ENCODE results near the gene MIER1. TPM values are rescaled to one million over a fixed set of nuclear protein-coding genes. Genes with fewer than 3 reads are reported as not detected.
"Not testable (repeated sequence)": the region's sequence is repeated elsewhere in the genome, so short reads cannot be mapped to it uniquely, and the experiment has no call there.

Gene MIER1
- total and polyA plus RNA-seq, 2 donors: 26.7 to 42.7 TPM

DNA sequence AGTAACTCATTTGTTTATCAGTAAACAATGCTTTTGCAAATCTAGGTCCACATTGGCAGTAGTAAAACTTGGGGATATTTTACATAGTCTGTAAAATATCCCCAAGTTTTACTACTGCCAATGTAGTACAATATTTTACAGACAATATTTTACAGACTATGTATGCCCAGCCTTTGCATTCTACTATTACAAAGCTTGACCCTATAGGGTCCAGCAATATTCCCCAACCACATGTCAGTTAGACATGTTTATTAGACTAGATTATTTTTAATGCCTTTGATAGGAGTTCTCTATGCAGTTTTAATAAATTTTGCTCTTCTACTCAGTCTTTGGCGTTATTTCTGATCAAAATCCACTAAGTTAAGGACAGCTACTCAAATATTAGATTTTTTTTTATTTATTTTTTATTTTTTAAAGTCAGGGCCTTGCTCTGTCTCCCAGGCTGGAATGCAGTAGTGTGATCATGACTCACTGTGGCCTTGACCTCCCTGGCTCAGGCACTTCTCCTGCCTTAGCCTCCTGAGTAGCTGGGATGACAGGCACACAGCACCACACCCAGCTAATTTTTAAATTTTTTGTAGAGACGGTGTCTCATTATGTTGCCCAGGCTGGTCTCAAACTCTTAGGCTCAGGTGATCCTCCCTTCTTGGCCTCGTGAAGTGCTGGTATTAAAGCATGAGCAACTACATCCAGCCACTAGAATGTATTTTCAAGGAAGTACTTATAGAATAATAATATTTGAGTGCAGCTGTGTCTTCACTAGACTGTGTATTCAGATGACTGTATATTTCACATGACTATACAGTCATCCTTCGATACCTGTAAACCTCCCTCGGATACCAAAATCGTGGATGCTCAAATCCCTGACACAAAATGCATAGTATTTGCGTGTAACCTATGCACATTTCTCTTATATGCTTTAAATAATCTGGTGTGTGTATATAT lies 19.8 kb downstream of the MIER1 start:
- WGBS: 98% methylated on average over 7 of the region's 7 CpGs
- Histone ChIP-seq H3K36me3 (ENCODE audit: control insufficient read depth in 2 of 2, insufficient read depth in 2 of 2, low read length in 1 of 2) (peaks cover 13 to 64% of the 10 kb centered on the region in 2 donors), H3K4me1 (ENCODE audit: control insufficient read depth in 2 of 2, insufficient read depth in 2 of 2, low read length in 2 of 2) (no peaks in the 10 kb centered on the region), H3K27me3 (ENCODE audit: control insufficient read depth in 2 of 2, insufficient read depth in 1 of 2, low read length in 1 of 2) (no peaks in the 10 kb centered on the region), H3K9me3 (ENCODE audit: control insufficient read depth in 2 of 2, insufficient read depth in 1 of 2, low read length in 1 of 2) (no peaks in the 10 kb centered on the region), H3K4me3 (ENCODE audit: low read length in 2 of 2) (no peak overlapping the region), H3K27ac (ENCODE audit: low read depth in 1 of 2, low read length in 1 of 2) (no peak overlapping the region)
- DNase-seq (ENCODE audit: low read depth in 6 of 9, low spot score in 9 of 9): no peak

DNA sequence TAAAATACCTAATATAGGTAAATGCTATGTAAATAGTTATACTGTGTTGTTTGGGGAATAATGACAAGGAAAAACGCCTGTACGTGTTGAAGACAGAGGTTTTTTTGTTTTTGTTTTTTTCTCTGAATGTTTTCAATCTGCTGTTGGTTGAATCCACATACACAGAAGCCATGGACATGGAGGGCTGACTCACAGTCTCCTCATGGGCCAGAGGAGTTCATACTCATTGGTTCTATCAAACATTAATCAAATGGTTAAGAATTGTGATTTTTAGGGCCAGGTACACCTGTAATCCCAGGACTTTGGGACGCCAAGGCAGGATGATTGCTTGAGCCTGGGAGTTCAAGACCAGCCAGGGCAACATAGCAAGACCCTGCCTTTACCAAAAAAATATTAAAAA lies 20.5 kb downstream of the MIER1 start:
- no peaks in the 10 kb centered on the region for H3K4me1 ChIP-seq (ENCODE audit: control insufficient read depth in 2 of 2, insufficient read depth in 2 of 2, low read length in 2 of 2)
- DNase-seq (ENCODE audit: low read depth in 6 of 9, low spot score in 9 of 9): no peak
- H3K9me3 ChIP-seq (ENCODE audit: control insufficient read depth in 2 of 2, insufficient read depth in 1 of 2, low read length in 1 of 2): no peaks in the 10 kb centered on the region
- H3K36me3 ChIP-seq (ENCODE audit: control insufficient read depth in 2 of 2, insufficient read depth in 2 of 2, low read length in 1 of 2): peaks cover 13 to 61% of the 10 kb centered on the region in 2 donors
- no peak overlapping the region for H3K4me3 ChIP-seq (ENCODE audit: low read length in 2 of 2)
- 98% methylated on average over 3 of the region's 3 CpGs for WGBS
- H3K27ac ChIP-seq (ENCODE audit: low read depth in 1 of 2, low read length in 1 of 2): no peak overlapping the region
- no peaks in the 10 kb centered on the region for H3K27me3 ChIP-seq (ENCODE audit: control insufficient read depth in 2 of 2, insufficient read depth in 1 of 2, low read length in 1 of 2)

DNA sequence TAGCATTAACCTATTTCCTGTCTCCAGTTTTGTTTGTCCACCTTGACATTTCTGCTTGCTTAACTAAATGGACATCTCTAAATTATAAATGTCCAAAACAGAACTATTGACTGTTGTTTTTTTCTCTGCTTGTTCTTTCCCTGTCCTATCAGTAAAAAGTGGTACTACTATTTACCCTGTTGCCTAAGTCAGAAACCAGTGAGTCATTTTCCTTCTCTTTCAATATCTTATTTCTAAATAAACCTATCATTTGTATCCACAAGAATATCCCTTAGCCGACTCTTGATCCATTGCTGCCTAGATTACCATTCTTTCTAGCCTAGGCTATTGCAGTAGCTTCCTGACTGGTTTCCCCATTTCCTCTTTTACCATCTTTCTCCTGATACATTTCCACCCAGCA lies 22.5 kb downstream of the MIER1 start:
- Histone ChIP-seq H3K4me1 (ENCODE audit: control insufficient read depth in 2 of 2, insufficient read depth in 2 of 2, low read length in 2 of 2) (no peaks in the 10 kb centered on the region), H3K4me3 (ENCODE audit: low read length in 2 of 2) (no peak overlapping the region)

DNA sequence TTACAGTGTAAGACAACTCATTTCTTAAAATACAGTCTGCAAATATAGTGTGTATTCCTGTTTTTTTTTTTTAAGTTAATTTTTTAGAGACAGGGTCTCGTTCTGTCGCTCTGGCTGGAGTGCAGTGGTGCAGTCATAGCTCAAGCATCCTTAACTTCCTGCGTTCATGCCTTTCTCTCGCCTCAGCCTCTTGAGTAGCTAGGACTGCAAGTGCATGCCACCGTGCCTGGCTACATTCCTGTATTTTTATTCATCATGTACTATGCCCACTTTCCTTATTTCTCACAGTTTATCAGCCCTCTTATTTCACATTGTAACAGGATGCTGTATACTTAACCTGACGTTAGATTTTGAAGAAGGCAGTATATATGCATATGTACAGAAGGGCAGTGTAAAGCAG lies 26.7 kb downstream of the MIER1 start:
- no peak overlapping the region for H3K4me3 ChIP-seq (ENCODE audit: low read length in 2 of 2)
- 98% methylated on average over 6 of the region's 6 CpGs for WGBS
- H3K4me1 ChIP-seq (ENCODE audit: control insufficient read depth in 2 of 2, insufficient read depth in 2 of 2, low read length in 2 of 2): no peaks in the 10 kb centered on the region
- no peak for DNase-seq (ENCODE audit: low read depth in 6 of 9, low spot score in 9 of 9)
- no peaks in the 10 kb centered on the region for H3K9me3 ChIP-seq (ENCODE audit: control insufficient read depth in 2 of 2, insufficient read depth in 1 of 2, low read length in 1 of 2)
- H3K27ac ChIP-seq (ENCODE audit: low read depth in 1 of 2, low read length in 1 of 2): no peak overlapping the region
- peaks cover 18 to 68% of the 10 kb centered on the region in 2 donors for H3K36me3 ChIP-seq (ENCODE audit: control insufficient read depth in 2 of 2, insufficient read depth in 2 of 2, low read length in 1 of 2)
- H3K27me3 ChIP-seq (ENCODE audit: control insufficient read depth in 2 of 2, insufficient read depth in 1 of 2, low read length in 1 of 2): no peaks in the 10 kb centered on the region

More for the DNA sequence above, 22.5 kb downstream of the MIER1 start:
- Histone ChIP-seq H3K27me3 (ENCODE audit: control insufficient read depth in 2 of 2, insufficient read depth in 1 of 2, low read length in 1 of 2) (no peaks in the 10 kb centered on the region), H3K27ac (ENCODE audit: low read depth in 1 of 2, low read length in 1 of 2) (no peak overlapping the region), H3K36me3 (ENCODE audit: control insufficient read depth in 2 of 2, insufficient read depth in 2 of 2, low read length in 1 of 2) (peaks cover 20 to 64% of the 10 kb centered on the region in 2 donors), H3K9me3 (ENCODE audit: control insufficient read depth in 2 of 2, insufficient read depth in 1 of 2, low read length in 1 of 2) (no peaks in the 10 kb centered on the region)
- 98% methylated on average over 1 of the region's 1 CpG for WGBS
- DNase-seq (ENCODE audit: low read depth in 6 of 9, low spot score in 9 of 9): no peak

DNA sequence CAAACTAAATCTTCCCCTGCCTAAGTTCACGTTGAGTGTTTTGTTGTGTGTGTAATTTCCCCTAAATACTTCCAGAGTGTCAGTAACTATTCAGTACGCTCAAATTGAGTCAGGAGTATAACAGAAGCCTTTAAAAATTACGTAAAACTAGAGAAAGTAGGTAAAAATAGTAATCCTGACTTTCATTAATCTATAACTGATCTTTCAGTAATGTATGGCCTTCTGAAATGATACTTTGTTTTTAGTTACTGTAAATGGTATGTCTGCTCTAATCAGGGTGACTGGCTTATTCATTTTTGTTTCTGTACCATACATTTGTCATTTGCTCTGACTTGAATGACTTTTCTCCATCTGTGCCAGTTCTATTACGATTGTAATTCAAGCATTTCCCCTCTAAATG lies 29.4 kb downstream of the MIER1 start:
- no peak for DNase-seq (ENCODE audit: low read depth in 6 of 9, low spot score in 9 of 9)
- H3K27me3 ChIP-seq (ENCODE audit: control insufficient read depth in 2 of 2, insufficient read depth in 1 of 2, low read length in 1 of 2): no peaks in the 10 kb centered on the region
- no peak overlapping the region for H3K27ac ChIP-seq (ENCODE audit: low read depth in 1 of 2, low read length in 1 of 2)
- H3K36me3 ChIP-seq (ENCODE audit: control insufficient read depth in 2 of 2, insufficient read depth in 2 of 2, low read length in 1 of 2): peaks cover 10 to 64% of the 10 kb centered on the region in 2 donors
- H3K4me1 ChIP-seq (ENCODE audit: control insufficient read depth in 2 of 2, insufficient read depth in 2 of 2, low read length in 2 of 2): no peaks in the 10 kb centered on the region
- WGBS: 96% methylated on average over 4 of the region's 4 CpGs
- H3K4me3 ChIP-seq (ENCODE audit: low read length in 2 of 2): no peak overlapping the region
- no peaks in the 10 kb centered on the region for H3K9me3 ChIP-seq (ENCODE audit: control insufficient read depth in 2 of 2, insufficient read depth in 1 of 2, low read length in 1 of 2)

DNA sequence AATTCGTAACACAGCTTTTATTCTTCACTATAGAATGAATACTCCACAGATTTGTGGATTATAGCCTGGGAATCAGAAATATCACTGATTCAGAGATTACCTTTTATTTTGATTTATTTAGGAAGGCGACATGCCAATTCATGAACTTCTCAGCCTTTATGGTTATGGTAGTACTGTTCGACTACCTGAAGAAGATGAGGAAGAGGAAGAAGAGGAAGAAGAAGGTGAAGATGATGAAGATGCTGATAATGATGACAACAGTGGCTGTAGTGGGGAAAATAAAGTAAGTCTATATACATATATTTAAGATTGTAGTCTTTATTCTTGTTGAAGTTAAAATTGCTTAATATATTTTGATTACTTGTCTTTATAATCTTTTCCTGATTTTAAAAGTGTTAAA lies 33.1 kb downstream of the MIER1 start:
- DNase-seq (ENCODE audit: low read depth in 6 of 9, low spot score in 9 of 9): no peak
- no peaks in the 10 kb centered on the region for H3K27me3 ChIP-seq (ENCODE audit: control insufficient read depth in 2 of 2, insufficient read depth in 1 of 2, low read length in 1 of 2)
- no peaks in the 10 kb centered on the region for H3K9me3 ChIP-seq (ENCODE audit: control insufficient read depth in 2 of 2, insufficient read depth in 1 of 2, low read length in 1 of 2)
- no peak overlapping the region for H3K4me3 ChIP-seq (ENCODE audit: low read length in 2 of 2)
- WGBS: 98% methylated on average over 3 of the region's 3 CpGs
- H3K4me1 ChIP-seq (ENCODE audit: control insufficient read depth in 2 of 2, insufficient read depth in 2 of 2, low read length in 2 of 2): no peaks in the 10 kb centered on the region
- H3K36me3 ChIP-seq (ENCODE audit: control insufficient read depth in 2 of 2, insufficient read depth in 2 of 2, low read length in 1 of 2): peaks cover 8 to 62% of the 10 kb centered on the region in 2 donors
- no peak overlapping the region for H3K27ac ChIP-seq (ENCODE audit: low read depth in 1 of 2, low read length in 1 of 2)

DNA sequence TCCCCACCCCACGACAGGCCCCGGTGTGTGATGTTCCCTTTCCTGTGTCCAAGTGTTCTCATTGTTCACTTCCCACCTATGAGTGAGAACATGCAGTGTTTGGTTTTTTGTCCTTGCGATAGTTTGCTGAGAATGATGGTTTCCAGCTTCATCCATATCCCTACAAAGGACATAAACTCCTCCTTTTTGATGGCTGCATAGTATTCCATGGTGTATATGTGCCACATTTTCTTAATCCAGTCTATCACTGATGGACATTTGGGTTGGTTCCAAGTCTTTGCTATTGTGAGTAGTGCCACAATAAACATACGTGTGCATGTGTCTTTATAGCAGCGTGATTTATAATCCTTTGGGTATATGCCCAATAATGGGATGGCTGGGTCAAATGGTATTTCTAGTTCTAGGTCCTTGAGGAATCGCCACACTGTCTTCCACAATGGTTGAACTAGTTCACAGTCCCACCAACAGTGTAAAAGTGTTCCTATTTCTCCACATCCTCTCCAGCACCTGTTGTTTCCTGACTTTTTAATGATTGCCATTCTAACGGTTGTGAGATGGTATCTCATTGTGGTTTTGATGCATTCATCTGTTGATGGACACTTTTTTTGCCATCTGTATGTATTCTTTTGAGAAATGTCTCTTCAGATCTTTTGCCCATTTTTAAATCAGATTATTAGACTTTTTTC lies 41.5 kb downstream of the MIER1 start:
- H3K36me3 ChIP-seq (ENCODE audit: control insufficient read depth in 2 of 2, insufficient read depth in 2 of 2, low read length in 1 of 2): peaks cover 20 to 55% of the 10 kb centered on the region in 2 donors
- H3K4me1 ChIP-seq (ENCODE audit: control insufficient read depth in 2 of 2, insufficient read depth in 2 of 2, low read length in 2 of 2); H3K4me3 ChIP-seq (ENCODE audit: low read length in 2 of 2); H3K9me3 ChIP-seq (ENCODE audit: control insufficient read depth in 2 of 2, insufficient read depth in 1 of 2, low read length in 1 of 2); H3K27me3 ChIP-seq (ENCODE audit: control insufficient read depth in 2 of 2, insufficient read depth in 1 of 2, low read length in 1 of 2); H3K27ac ChIP-seq (ENCODE audit: low read depth in 1 of 2, low read length in 1 of 2); DNase-seq (ENCODE audit: low read depth in 6 of 9, low spot score in 9 of 9): not testable (repeated sequence)
- WGBS: 86% methylated on average over 7 of the region's 7 CpGs

DNA sequence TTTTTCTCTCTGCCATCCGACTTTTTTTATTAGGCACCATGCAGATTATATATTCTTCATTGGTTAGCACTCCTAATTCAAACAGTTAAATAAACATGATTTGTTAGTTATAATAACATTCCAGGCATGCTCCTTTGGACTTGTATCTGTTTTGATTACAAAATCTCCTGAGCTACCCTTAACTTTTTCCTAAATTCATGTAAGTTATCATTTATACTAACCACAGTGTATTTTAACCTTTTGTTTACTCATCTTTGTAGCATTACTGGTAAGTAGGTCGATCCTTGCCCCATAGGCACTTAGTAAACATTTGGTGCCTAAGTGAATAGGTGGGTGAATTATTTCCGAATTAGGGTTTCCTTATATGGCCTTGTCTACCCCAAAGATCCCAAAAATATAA lies 43.8 kb downstream of the MIER1 start:
- H3K4me3 ChIP-seq (ENCODE audit: low read length in 2 of 2): no peak overlapping the region
- H3K9me3 ChIP-seq (ENCODE audit: control insufficient read depth in 2 of 2, insufficient read depth in 1 of 2, low read length in 1 of 2): peaks cover 0 to 3% of the 10 kb centered on the region in 2 donors
- H3K27ac ChIP-seq (ENCODE audit: low read depth in 1 of 2, low read length in 1 of 2): no peak overlapping the region
- no peak for DNase-seq (ENCODE audit: low read depth in 6 of 9, low spot score in 9 of 9)
- no peaks in the 10 kb centered on the region for H3K4me1 ChIP-seq (ENCODE audit: control insufficient read depth in 2 of 2, insufficient read depth in 2 of 2, low read length in 2 of 2)
- H3K27me3 ChIP-seq (ENCODE audit: control insufficient read depth in 2 of 2, insufficient read depth in 1 of 2, low read length in 1 of 2): no peaks in the 10 kb centered on the region
- H3K36me3 ChIP-seq (ENCODE audit: control insufficient read depth in 2 of 2, insufficient read depth in 2 of 2, low read length in 1 of 2): peaks cover 15 to 46% of the 10 kb centered on the region in 2 donors
- 98% methylated on average over 3 of the region's 3 CpGs for WGBS

DNA sequence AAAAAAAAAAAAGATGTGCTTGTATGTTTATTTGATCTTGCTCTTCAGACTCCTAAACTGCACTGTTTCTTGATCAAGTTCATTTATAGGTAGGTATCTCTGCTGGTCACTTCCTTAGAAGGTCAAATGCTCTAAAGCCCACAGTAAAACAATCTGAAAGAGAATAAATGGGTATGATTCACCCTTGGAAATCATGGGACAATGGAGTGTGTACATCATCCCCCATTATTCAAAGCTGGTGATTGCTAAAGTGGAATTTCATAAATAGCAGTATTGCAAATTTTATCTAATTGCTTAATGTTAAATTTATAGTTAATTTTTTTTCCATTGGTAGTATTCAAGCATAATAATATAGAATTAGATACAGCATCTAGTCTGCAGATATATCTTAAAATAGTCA lies 53.4 kb downstream of the MIER1 start:
- no peaks in the 10 kb centered on the region for H3K4me1 ChIP-seq (ENCODE audit: control insufficient read depth in 2 of 2, insufficient read depth in 2 of 2, low read length in 2 of 2)
- H3K9me3 ChIP-seq (ENCODE audit: control insufficient read depth in 2 of 2, insufficient read depth in 1 of 2, low read length in 1 of 2): no peaks in the 10 kb centered on the region
- no peak for DNase-seq (ENCODE audit: low read depth in 6 of 9, low spot score in 9 of 9)
- peaks cover 9 to 65% of the 10 kb centered on the region in 2 donors for H3K36me3 ChIP-seq (ENCODE audit: control insufficient read depth in 2 of 2, insufficient read depth in 2 of 2, low read length in 1 of 2)
- H3K4me3 ChIP-seq (ENCODE audit: low read length in 2 of 2): no peak overlapping the region
- no peaks in the 10 kb centered on the region for H3K27me3 ChIP-seq (ENCODE audit: control insufficient read depth in 2 of 2, insufficient read depth in 1 of 2, low read length in 1 of 2)
- H3K27ac ChIP-seq (ENCODE audit: low read depth in 1 of 2, low read length in 1 of 2): no peak overlapping the region
